IPS-11a (cell line): ENCODE results near the gene PBX1.
A peak's percentile ranks its signal among the peaks of the same experiment; 100 is the strongest.

ENCODE experiments used
- H3K4me3 ChIP-seq: one replicate; pipeline ENCODE4 v1.5.1; 2013; ENCODE audit warnings: low read depth, low read length, control low read depth

The PBX1 gene

DNA sequence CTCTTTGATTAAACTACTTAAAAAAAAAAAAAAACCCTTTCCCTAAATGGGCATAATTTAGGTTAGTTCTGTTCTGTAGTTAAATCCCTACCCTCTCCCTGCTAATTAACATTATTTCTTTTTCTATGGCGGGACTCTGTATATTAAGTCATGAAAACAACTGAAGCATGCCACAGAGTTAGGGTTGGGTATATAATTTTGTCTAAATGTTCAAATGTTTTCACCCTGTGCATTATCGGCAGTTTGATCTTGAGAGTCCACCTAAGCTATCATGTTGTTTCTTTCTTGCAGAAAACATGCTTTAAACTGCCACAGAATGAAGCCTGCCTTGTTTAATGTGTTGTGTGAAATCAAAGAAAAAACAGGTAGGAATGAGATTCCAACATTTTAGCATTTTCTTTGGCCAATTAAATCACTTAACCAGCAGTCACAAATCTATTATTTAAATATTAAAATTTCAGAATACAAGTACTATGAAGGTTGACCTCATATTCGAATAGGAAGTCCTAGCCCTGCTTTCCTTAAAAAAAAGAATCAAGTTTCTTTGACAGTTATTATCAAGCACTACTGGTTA, 4.0 kb downstream of the PBX1 start:
- H3K4me3 ChIP-seq: peak overlapping the region; percentile 92

DNA sequence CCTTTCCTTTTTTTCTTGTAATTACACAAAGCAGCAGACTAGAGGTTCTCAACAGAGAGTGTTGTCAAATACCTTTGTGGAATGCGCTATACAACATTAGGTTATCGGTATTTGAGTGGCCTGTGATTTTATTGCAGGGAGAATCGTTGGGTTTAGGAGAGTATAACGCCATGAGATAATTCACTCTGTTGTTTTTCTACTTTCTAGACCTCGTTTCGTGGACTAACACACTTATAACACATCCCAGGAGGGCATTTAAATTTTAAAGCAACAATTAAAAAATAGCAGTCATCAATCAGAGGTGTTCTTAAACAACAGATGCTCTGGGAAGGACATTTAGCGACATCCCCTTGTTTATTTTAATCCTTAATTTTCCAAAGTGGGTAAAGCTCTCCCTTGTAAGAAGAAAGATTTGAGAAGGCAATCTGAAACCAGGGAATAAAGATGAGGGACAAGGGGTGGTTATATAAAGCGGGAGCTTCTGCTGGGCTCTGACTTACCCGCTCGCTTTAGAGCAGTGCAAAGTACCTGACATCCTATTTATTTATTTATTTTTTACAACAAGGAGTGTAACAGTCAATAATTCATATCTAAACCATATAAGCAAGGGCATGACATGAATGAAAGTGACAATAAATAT, 4.9 kb downstream of the PBX1 start:
- H3K4me3 ChIP-seq: no peak overlapping the region

DNA sequence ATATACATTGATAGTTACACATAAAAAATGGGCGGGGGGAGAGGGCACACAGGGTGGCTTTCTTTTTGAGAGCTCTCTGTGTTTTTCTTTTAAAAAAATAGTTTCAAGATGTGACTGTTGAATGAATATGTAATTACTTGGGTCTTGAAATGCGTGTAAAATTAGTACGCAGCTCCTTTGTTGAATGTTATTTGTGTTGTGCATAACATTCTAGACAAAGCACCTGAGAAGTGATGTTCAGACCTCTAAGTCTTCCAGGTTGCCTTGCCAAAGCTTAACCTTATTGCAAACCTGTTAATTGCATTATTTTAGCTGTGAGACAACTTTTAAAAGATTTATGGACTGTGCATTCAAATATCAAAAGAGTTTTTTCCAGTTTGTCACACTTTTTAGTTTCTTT, 5.4 kb downstream of the PBX1 start:
- no peak overlapping the region for H3K4me3 ChIP-seq

DNA sequence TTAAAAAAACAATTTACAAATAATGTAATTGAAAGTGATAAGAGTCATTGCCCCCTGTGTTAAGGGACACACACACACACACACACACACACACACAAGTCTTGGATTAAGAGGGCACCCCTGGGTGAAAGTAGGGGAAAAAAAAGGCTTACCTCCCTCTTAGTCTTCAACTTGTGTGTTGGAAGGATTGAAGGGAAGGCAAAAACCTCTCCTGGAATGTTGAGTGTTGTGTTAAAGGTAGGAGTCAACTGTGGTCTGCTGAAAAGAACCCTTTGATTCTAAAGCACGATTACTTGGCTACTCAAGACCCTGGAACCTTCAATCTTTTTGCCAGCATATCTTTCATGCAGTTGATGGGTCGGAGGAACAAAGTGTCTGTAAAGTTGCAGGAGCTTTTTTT, 6.4 kb downstream of the PBX1 start:
- H3K4me3 ChIP-seq: no peak overlapping the region

DNA sequence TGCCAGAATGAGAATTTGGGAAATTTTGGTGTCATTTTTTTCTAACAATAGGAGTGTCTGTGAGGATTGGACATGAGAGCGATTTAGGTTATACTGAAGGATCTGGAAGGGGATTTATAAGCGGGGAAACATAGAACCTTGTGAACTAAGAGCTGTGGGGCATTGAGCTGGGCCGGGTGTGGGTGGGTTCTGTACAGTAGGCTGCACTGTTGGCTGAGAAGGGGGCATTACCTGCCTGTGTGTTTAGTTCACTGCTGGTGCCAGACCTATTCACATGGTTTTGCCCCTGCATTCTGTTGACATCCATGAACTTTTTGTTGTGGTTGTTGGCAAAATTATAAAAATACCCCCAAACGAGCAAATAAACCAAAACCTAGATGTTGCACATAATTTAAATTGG, 8.8 kb downstream of the PBX1 start:
- no peak overlapping the region for H3K4me3 ChIP-seq

DNA sequence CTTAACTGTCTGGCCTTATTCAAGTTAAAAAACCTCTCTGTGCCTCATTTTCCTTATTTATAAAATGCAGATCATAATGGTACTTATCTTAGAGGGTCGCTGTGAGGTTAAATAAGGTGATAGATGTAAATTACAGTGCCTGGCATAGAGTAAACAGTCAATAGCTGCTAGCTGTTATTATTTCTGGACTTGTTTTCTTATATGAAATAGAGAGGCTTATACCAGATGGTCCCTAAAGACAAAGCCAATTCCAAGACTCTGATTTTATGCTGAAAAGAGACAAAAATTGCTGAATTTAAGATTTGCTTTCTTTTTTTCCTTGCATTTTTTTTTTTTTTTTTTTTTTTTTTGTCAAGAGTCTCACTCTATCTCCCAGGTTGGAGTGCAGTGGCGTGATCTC, 10.3 kb downstream of the PBX1 start:
- H3K4me3 ChIP-seq: no peak overlapping the region

DNA sequence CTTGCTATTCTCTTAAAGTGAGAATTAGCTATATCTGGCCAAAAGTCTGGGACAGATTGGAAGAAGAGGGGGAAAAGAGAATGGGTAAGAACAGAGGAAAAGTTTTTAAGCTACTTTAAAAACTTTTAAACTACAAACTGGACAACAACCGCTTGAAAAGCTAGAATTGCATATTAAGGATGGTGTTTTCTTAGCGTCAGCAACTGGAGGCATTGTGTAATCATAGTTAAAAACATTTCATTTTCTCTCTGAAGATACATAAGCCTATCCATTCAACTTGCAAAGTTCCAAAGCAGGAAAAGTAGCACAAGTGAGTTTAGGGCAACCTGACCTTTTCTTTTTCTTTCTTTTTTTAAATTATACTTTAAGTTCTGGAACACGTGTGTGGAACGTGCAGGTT, 10.9 kb downstream of the PBX1 start:
- no peak overlapping the region for H3K4me3 ChIP-seq

DNA sequence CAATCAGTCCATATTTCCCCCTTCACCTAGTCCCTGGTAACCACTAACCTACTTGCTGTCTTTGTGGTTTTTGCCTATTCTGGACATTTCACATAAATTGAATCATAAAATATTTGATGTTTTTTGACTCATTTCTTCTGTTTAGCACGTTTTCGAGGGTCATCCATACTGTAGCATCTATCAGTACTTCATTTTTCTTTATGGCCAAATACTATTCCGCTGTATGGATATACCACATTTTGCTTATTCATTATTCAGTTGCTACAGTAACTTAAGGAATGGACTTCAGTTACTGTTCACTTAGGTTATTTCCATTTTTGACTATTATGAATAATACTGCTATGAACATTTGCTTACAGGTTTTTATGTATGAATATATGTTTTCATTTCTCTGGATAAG, 12.3 kb downstream of the PBX1 start:
- no peak overlapping the region for H3K4me3 ChIP-seq

DNA sequence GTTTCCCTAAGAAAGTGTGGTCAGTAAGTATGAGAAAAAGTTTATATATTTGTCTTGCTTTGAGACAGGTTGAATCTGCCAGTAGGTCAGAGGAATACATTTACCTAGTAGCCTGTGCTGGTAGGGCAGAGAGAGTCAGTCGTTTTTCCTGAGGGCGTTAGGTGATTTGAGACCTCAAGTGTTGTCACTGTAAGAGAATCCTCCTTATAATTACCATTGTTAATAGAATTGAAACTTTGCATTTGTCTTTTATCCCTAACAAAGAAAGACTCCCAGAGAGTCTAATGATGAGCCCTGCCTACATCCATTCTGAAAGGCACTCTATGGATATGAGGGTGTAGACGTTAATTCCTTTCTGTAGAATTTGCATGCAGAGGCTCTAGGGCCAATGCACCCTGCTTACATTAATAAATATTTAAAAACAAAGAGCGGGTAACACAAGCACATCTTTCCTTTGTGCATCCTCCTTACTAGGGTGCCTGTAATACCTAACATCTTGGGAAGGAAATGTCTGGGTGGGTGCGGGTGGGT, 16.4 kb downstream of the PBX1 start:
- no peak overlapping the region for H3K4me3 ChIP-seq

DNA sequence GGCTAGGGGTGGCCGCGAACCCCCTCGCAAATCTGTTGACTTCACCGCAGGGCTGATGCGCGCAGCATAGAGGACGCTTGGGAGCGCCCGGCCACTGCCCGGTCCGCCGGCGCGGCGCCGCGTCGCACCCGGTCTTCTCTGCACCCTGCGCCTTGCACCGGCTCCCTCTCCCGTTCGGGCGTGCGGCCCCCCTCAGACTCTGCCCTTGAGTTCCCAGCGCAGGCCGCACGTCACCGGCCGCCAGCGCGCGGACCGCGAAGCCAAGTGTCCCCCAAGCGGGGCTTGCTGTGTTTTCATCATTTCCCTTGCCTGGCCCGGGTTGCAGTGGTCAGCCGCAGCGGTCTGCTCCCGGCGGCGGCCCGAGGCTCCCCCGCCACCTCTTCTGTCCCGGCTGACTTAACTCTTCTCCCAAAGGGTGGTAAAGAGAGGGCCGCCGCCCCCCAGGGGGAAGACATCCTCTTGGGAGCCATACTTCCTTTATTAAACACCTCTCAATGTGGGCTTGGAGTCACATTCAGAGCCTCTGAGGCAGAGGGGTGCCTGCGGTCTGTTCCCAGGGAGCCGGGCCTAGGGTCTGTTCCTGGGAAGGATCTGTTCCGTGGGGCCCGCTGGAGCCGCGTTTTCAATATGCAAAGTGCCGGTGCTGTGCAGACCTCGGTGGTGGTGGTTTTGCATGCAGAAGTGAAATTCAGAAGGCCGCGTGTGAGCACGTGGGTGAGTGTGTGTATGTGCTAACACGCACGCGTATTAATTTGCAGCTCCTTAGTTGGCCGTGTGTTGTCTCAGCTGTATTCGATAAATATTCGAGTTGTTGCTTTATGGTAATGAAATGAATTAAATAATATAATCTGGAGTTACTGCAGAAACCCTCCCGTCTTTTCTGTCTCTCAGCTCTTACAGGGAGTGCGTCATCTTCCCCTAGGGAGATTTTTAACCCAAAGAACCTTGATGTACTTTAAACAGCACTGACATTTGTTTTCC, 17.6 kb downstream of the PBX1 start:
- H3K4me3 ChIP-seq: peak overlapping the region; percentile 13

DNA sequence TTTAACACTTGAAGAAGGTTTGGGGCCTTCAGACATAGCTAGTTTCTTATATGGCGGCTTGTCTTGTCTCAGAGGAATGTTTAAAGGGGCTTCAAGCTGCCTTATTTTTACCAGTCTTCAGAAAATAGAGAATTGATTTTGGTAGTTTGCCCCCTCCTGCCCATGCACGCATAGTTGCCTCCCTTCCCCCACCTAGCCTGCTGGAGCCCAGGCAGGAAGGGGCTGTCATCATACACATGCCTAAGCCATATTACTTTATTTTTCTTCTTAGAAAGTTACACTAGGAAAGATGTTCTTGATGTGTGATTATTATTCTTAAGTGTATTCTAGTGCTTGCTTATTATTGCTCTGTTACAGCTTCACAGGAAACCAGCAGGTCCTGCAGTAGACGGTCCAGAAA, 18.3 kb downstream of the PBX1 start:
- H3K4me3 ChIP-seq: no peak overlapping the region

DNA sequence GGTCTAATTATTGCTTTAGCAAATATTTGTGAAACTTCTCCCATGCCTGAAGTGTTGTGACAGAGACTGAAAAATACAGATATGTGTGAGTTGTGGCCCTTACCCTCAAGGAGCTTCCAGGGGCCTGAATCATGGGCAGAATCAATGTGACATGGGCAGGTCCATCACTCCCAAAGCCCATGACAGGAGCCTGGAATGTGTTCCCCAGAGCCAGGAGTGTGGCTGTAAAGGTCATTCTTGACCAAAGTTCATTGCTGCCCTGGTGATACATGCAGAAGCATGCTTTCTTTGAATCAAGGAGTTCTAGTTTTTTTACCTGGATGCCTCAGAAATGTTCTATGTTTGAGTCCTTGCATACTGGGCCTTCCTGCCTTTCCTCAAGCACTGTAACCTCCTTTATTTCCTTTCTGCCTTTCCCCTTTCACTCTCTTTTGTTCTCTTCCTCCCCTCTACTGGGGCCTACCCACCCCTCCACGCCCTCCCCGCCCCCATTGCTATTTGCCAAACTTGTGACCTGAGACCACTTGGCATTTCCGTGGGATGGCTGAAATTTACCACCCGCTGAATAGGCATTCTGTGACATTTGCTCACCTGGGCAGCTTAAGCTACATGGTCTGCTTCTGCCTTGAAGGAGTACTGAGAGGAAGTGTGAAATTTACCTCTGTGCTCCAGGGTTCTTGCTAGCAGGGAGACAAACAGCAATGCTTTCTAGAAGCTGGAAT, 19.7 kb downstream of the PBX1 start:
- H3K4me3 ChIP-seq: no peak overlapping the region

DNA sequence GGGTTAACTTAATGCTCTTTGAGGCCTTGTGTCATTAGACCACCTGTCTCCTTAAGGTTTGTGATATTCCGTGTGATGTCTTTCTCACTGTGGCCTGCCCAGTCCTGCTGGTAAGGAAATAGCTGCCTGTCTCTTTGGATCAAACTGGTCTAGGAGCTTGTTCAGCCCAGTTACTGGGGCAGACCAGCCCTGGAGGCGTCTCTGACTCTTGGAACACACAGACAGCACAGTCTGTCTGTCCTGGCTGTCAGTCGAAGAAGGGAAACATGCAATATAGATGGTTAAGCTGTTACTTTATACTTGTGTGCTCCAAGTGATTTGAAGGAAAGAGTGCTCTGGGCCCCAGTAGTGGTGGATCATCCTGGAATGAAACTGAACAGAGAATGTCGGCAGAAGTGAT, 20.4 kb downstream of the PBX1 start:
- no peak overlapping the region for H3K4me3 ChIP-seq

DNA sequence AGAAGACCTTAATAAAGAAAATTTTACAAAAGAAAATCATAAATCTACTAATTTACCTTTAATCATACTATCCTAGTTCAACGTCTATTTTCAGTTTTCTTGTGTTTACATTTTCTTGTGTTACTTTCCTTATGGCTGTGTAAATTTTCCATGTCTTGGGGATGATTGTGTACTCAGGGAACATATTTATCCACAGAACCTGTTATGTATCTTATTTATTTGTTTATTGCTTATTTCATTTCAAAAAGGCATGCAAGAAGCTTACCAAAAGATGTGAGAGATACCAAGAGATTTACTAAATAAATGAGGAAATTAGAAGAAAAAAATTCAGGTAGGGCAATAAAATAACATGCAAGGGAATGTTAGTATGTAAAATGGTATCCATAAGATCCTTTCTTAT, 22.8 kb downstream of the PBX1 start:
- H3K4me3 ChIP-seq: no peak overlapping the region

DNA sequence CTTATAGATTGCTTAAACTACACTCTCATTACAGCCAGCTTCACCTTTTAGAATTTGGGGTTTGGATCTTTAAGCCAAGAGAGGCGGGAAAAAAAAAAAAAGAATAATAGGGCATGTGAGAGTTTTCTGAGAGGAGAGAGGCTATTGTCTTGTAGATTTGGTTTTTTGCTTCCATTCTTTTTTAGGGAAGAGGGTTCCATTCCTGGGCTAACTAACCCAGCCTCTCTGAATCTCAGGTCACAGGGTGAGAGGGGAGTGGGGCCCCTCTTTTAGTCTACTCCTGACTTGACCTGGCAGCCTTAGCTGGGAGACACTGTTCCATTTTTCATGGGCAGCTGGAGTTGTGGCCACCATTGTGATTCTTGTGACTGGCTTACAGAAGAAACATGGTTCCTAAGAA, 24.2 kb downstream of the PBX1 start:
- no peak overlapping the region for H3K4me3 ChIP-seq

DNA sequence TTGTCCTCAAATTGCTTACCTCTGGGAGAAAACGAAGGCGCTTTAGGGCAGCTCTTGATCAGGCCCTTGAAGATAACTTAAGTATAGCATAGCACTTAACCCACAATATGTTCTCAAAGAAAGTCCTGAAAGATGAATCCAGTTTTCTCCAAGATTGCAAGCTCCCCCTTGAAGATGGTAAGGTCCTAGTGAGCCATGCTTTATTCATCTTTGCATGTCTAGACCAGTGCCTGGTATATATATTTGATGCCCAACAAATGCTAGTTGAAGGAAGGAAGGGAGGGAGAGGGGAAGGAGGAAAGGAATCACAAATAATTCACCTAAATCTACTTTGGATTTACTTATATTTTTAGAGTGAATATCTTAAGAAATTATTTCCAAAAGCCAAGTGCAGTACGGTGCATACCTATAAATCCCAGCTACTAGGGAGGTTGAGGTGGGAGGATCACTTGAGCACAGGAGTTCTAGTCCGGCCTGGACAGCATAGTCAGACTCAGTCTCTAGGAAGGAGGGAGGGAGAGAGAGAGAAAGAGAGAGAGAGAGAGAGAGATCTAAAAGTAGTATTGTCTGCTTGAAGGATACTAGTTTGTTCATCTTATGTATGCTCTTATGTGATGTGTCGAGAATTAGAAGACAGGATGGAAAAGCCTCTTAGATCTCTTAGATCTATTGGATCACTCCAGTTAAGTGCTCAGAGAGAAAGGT, 25.0 kb downstream of the PBX1 start:
- no peak overlapping the region for H3K4me3 ChIP-seq

DNA sequence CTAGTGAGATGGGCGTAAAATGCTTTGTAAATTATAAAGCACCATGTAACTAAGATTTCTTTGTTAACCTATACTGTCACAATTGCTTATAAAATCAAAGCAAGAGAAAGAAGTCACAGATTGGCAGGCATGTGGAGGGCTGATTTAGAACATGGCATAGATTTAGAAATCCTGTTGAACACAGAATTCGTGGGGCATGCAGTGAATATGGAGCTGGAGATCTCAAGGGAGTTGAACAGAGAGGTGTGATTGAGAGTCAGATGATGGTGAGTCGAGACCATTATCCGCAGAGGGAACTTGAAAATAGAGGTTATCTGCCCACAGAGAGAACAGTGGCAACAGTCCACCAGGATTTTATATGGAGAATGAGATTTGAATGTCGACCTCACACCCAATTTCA, 27.6 kb downstream of the PBX1 start:
- no peak overlapping the region for H3K4me3 ChIP-seq

DNA sequence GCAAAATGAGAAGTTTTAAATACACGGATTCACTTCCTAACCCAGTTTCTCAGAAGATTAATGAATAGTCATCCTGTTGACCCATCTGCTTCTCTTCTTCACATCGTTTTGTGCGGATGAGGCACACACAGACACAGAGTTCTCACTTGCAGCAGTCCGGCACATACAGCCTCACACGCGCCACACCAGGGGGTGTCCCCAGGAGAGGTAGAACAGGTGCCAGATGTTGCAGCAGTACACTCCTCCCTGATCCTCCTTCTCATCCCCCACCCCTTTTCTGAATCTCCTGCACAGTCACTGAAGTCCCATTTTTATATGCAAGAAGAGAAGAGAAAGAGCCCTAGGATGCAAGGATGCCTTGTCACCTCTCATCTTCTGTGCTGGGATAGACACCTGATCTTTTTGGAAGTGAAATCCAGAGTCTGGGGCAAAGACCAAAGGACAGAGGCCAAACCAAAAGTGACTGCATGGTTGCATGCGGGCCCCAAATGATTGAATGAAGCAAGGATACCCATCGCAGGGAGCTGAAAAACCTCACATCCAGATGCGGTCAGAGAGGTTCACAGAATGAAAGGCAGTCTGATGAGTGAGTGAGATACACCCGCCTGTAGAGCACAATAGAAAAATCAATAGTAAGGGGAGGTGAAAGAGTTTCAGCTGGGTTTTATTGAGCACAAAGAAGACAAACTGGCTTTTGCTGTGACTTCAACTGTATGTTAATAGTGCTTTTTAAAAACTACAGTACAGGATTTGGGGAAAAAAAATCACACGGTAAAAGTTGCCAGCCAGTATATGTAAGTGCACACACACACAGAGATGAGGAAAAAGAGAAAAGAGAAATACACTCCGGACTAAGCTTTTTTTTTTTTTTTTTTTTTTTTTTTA, 28.9 kb downstream of the PBX1 start:
- H3K4me3 ChIP-seq: no peak overlapping the region

DNA sequence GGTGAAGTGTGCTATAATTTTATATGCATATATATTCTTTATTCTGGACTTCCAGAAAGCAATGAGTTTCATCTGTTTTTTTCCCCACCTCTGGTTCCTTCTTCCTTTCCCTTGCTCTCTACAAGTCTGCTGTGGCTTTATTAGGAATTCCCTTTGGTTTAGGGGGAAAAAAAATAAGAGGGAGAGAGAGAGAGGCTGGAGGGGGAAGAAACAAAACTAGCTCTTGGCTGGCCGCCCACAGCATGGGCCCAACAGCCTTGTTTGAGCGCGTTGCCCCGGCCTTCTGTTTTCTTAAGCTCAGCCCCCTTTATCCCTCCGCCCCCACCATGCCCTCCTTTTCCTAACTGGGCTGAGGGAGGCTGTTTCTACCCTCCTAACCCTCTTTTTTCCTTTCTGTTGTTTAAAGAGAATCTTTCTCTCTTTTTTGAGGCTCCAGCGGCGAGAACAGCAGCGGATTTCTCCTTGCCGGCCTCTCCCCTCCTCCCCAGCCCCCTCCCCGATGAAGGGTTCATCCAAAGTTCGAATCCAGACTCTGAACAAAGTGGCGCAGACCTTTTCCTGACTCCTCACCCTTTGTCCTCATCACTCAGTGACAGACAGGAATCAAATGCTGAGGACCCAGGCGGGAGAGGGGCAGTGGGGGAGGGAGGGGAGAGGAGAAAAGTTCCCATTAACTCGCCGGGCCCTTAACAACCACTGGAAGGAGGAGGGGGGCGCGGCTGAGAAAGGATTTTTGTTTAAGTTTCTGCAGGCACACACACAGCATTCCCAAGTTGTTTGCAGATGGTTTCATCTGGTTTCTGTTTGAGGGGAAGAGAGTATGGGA, 29.7 kb downstream of the PBX1 start:
- no peak overlapping the region for H3K4me3 ChIP-seq
